HG02981 (cell line): Measurements from ENCODE around the gene BTN3A1.

Experiments used
- ATAC-seq: cut with Tn5 transposase; IDR thresholded peaks from one replicate; pipeline ENCODE4 v1.9.1; 2021; ENCODE audit warnings: mild to moderate bottlenecking, moderate library complexity; ENCODE audit not compliant: unreplicated experiment

Gene BTN3A1

DNA sequence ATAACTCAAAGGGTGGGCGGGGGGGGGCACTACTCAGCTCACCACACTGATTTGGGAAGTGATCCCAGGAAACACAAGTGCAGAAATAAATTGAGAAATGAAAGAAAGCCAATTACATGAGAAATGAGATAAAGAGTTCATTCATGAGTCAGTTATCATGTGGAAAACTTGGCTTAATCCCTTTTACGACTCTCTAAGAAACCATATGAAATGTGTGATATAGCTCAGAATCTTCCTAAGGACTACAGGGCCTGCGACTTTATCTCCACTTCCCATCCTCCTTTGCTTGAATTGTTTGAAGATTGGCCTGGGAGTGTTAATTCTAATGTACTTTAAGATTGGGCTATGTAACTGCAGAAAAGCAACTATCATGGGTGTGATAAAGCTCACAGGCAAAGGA lies 22.8 kb upstream of the BTN3A1 start:
- ATAC-seq: no peak

DNA sequence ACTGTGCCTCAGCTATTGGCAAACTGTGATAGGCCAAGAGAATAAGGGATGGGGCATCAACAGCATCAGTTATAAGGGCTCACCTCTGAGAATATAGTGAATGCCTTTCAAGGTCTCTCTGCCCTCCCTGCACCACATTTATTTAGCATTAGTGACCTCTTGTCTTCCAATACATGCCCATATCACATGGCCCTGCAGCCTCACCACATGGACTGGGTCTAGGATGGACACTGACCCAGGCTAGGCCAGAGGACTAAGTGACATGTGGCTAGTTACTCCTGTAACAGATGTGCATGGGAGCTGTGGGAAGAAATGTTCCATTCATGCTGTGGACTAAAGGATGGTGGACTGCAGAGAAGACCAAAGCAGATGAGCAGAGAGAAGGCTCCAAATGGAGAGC lies 22.3 kb upstream of the BTN3A1 start:
- ATAC-seq: no peak

DNA sequence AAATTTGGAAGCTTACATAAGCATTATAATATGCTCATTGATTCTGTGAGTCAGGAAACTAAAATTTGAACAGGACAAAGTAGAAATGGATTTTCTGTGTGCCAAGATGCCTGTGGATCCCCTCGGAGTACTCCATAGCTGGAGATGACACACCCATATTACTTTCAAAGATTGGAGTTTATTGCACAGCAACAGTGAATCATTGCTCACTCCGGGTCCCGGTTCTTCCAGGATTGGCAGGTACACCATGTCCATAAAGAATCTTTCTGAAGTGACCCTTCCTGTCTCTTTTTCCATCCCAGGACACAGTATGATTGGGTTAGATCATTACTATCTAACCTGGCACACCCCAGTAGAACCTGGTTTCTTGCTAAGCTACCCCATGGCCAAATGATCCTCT lies 21.8 kb upstream of the BTN3A1 start:
- no peak for ATAC-seq

DNA sequence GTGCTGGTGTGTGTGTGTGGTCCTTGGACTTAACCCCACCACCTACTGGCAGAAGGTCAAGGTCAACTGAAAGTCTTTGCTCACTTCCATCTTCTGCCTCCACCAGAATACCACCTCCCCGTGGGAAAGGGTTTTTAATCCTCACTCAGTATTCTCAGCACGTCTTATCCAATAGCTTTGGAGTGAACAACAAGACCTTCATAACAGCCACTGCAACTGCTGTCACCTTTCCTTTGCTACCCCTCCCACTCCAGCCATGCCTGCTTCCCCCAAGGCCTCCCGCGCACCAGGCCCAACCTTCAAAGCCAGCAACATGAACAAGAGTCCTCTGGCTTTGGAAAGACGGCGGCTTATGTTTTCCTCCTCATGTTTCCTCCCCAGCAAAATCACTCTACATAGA lies 20.0 kb upstream of the BTN3A1 start:
- no peak for ATAC-seq

DNA sequence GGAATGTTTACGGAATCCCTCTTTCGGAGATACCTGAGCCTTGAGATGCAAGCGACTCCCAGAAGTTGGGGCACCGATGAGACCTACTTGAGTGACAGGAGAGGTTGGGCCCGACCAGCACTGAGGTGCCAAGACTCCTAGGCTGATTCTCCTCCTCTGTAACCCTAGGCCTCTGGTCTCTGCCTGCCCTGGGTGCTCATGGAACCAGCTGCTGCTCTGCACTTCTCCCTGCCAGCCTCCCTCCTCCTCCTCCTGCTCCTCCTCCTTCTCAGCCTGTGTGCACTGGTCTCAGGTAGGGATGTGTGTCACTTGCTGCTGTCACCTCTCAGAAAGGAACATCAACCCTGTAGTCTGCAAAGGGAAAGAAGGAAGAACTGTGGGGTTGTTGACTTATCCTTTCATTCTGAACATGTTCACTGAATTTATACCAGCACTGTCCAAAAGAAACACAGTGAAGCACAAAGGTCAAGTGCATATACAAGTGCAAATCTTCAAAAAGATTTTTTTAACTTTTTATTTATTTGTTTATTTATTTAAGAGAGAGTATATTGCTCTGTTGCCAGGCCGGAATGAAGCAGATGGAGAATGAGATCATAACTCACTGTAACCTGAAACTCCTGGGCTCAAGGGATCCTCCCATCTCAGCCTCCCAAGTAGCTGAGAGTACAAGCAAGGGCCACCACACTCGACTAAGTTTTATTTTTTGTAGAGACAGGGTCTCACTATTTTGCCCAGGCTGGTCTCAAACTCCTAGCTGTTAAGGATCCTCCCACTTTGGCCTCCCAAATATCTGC lies 18.3 kb upstream of the BTN3A1 start:
- peak; percentile 3 for ATAC-seq

DNA sequence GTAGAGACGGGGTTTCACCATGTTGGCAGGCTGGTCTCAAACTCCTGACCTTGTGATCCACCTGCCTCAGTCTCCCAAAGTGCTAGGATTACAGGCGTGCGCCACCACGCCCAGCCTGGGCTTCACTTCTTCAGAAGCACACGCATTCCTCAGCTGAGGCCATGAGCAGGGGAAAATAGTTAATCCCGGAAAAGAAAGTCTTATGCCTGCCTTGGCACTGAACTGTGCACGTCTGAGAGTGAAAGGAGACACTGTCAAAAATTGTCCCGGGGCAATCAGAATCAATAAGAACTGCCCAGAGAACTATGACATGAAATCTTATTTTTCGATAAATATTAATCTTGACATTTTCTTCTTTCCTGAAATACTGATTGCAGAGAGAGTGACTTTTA lies 16.3 kb upstream of the BTN3A1 start:
- no peak for ATAC-seq

DNA sequence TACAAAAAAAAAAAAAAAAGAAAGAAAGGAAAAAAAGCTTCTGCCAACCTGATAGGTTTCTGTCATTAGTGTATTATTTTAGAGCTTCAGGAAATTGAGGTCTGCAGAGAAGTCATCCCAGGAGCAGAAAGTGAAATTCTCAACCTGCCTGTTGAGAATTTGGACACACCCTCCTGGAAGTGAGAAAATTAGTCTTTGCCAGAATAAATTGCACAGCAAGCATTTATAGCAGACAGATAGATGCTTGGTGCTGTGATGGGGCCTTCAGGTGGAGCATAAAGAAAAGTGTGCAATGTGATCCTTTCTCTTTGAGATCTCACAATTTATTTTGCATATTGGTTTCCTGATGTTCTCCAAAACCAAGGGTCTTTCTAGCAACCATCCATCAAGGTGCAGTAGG lies 14.5 kb upstream of the BTN3A1 start:
- ATAC-seq: no peak

DNA sequence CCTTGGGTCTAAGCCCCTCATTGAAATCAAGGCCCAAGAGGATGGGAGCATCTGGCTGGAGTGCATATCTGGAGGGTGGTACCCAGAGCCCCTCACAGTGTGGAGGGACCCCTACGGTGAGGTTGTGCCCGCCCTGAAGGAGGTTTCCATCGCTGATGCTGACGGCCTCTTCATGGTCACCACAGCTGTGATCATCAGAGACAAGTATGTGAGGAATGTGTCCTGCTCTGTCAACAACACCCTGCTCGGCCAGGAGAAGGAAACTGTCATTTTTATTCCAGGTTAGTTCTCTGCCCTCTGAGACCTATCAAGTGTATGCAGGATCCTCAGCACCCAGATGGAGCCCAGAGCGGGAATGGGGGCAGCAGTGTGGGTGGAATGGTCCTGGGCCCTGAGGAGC lies 14.1 kb upstream of the BTN3A1 start:
- ATAC-seq: no peak

DNA sequence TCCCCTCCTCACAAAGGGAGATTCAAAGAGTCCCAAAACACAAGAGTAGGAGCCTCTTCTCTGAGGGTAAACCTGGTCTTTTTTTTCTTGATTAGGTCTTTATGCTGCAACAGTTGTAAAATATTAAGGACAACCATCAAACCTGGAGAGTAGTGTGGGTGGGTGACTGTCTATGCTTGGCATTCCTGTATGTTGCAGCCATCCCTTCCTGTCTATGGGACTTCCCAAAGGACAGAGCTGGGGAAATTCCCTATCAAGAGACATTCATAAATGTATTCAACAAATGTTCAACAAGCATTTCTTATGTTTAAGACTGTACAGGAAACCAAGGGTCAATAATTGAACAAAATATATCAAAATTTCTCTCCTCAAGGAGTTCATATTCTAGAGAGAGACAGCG lies 13.6 kb upstream of the BTN3A1 start:
- ATAC-seq: no peak

DNA sequence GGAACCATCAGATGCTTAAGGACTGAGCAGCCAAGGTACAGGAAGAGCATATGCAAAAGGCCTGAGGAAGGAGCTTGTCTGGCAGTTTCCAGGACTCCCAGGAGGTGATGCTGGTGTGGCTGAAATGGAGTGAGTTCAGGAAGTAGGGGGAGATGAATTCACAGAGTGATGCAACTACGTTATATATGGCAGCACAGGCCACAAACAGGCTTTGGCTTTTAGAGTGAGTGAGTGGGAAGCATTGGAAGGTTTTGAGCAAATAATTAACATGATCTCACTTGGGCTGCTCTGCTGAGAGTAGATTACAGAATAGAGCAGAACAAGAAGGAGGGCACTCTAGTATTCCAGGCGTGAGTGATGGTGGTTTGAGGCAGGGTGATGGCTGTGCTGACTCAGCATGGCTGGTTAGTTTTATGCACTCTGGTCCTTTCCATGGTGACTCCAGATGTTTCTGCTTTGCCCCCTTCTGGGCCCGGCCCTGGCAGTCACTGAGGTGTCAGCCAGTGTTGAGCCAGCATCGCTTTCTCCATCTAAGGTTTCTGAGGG lies 12.7 kb upstream of the BTN3A1 start:
- no peak for ATAC-seq

DNA sequence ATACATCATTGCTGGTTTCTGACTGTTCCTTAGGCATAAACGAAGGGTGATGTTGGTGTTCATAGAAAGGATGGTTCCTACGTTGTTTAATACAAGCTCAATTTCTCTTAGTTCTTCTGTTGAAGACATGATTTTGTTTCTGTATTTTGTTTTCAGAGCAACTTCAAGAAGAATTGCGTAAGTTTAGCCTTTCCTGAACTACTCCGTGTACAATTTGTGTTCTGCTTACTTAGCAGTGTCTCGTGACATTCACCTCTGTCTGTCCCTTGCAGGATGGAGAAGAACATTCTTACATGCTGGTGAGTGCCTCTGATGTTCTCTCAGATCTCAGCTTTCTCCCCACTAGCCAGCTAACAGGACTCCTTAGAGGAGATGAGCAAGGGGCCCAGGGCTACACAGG lies 11.5 kb upstream of the BTN3A1 start:
- ATAC-seq: no peak

DNA sequence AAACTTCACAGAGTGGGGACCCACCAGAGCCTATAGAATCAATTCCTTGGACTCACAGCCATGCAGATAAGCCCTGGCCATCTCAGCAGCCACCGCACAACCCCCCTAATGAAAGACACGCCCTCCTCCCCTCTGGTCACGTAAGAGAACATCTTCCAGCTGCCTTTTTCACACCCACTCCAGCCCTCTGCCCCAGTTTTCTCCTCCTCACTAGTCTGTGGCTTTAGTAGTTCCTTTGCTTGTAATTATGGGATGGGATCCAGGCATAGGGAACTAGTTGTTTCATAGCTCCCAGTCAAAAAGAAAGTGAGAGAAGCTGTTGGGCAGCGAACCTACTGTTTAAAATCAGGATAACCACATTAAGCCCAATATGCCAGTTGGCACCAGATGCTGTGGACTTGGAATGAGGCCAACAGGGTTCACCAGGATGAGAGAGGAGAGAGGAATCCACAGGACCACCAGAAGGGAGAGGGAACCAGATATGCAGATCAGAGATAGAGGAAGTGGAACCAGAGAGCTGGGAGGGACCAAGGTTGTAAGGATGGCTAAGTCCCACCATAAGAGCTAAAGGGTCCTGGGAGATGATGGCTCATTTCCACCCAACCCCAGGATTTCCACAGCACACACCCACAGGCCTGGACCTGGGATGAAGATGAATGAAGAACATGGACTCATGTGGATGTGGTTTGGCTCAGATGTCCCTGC lies 9.0 kb upstream of the BTN3A1 start:
- ATAC-seq: no peak

DNA sequence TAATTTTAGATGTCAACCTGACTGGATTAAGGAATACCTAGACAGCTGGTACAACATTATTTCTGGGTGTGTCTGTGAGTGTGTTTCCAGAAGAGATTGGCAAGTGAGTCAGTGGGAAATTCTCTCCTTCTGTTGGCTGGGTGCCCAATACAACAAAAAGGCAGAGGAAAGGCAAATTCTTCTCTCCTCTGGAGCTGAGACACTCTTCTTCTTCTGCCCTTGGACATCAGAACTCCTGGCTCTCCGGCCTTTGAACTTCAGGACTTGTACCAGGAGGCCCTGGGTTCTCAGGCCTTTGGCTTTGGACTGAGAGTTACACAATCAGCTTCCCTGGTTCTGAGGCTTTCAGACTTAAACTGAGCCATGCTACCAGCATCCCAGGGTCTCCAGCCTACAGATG lies 7.8 kb upstream of the BTN3A1 start:
- ATAC-seq: no peak

DNA sequence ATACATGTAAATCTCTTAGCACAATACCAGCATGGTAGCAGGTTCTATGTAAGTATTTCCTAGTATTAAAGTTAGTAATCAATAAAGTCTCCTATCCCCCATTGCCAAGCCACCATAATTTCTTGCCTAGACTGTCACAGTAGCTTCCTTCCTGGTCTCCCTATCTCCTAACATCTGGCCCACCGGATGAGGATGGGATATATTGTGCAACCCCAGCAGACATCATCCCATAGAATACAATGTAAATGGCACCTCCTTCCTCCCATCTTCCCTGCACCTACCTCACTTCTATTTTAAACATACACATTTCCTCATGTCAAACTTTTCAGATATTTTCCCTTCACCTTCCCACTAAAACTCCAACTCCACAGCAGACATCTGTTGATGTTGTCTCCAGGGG lies 3.5 kb upstream of the BTN3A1 start:
- no peak for ATAC-seq

DNA sequence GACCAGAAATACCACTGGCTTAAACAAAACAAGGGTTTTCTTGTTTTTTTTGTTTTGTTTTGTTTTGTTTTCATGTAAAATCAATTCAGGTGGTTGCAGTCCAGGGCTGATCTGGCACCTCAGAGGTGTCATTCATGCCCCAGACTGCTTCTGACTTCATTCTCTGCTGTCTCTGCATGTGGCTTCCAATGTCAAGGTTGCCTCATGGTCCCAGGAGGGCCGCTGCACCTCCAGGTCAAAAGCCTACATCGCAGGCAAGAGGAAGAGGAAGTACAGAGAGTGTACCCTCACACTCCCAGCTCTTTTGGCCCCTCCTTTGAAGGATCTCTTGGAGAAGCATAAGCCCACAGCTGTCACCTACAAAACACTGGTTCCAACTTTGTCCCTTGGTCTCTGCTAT lies 1.4 kb upstream of the BTN3A1 start:
- ATAC-seq: no peak

DNA sequence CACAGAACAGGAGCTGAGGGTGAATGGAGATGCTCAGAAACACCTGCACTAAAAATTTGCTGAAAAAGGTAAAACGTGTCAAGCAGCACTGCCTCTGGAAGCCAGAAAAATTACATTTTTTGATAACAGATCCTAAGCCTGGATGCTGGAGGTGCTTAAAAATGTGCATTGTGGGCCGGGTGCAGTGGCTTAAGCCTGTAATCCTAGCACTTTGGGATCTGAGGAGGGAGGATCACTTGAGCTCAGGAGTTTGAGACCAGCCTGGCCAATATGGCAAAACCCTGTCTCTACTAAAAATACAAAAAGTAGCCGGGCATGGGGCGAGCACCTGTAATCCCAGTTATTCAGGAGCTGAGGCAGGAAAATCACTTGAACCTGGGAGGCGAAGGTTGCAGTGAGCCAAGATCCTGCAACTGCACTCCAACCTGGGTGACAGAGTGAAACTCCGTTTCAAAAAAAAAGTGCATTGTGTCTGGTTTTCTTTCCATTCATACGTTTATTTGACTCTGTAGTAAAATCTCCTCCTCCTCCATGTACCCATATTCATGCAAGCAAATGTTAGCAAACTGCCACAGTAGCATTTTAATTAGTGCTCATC lies 587 bp upstream of the BTN3A1 start:
- no peak for ATAC-seq

DNA sequence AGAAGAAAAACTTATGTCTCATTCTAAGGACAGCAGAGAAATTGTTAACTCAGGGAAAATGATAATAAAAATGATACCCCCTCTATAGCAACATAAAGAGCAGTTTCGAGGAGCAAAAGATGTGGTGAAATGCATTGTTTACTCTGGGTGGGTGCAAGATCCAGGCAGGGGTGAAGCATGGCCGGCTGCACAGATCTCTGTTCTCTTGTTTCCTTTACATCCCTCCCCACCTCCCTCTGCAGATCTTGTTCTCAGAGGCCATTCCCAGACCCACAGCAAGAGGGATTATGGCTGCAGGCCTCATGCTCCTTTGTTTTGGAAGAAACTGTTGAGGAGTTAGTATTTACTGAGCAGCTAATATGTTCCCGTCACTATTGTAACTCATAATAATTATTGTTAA lies 1.8 kb downstream of the BTN3A1 start:
- no peak for ATAC-seq

DNA sequence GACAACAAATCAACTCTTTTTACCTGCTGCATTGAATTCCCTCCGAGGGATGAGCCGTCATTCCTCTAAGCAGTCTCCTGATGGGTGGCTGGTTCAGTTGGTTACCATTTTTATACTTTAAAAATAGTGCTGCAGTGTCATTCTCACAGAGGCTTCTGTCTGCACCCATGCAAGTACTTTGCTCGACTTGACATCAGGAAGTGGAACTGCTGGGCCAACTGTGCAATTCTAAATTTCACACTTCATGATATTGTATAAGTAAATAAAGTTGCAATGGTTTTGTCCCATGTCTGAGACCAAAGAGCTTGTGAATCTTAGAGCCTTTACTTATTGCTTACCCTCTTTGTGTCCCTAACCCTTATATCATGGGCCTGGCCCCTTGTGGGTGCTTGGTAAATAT lies 2.5 kb downstream of the BTN3A1 start:
- no peak for ATAC-seq

DNA sequence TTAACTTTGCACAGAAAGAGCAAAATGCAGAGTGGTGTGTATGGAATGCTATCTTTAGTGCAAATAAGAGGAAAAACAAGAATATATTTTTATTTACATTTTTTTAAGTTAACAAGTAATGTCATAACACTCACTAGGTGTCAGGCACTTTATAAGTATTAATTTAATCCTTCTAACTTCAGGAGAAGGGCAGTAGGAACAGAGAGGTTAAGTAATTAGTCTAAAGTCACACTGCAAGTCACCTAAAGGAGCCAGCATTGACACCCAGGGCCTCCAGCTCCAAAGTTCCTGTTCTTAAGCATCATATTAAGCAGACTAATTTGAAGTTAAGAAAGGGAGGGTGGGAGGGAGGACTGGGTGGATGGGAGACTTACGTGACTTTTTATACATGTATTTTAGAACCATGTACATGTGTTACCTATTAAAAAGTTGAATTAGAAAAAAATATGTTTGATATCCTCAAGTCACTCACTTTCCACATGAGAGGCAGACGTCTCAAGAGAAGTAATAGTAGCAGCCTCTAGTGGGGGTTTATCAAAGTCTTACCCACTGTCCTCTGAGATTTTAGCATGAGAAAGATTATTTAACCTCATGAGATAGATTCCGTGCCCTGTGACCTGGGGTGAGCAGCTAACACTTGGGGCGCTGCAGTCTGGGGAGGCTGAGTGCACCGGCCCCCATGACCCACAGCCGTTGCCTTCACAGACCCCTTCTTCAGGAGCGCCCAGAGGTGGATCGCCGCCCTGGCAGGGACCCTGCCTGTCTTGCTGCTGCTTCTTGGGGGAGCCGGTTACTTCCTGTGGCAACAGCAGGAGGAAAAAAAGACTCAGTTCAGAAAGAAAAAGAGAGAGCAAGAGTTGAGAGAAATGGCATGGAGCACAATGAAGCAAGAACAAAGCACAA lies 7.0 kb downstream of the BTN3A1 start:
- no peak for ATAC-seq

DNA sequence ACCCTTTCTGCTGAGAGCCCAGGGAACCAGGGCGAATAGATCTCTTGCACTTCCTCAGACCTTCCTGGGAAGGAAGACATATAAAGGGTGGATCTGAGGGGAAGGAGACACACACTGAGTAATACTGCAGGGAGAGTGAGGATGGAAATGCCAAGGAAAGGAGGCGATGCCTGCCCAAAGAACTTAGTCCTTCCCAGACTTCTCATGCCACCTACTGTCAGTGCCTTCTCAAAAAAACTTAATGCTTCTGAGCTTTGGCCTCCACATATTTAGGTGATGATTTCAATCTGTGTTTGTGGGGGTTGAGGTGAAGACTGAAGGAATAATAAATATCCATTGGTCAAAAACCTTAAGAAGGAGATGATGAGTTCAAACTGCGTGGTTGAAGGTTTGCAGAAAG lies 9.7 kb downstream of the BTN3A1 start:
- no peak for ATAC-seq

DNA sequence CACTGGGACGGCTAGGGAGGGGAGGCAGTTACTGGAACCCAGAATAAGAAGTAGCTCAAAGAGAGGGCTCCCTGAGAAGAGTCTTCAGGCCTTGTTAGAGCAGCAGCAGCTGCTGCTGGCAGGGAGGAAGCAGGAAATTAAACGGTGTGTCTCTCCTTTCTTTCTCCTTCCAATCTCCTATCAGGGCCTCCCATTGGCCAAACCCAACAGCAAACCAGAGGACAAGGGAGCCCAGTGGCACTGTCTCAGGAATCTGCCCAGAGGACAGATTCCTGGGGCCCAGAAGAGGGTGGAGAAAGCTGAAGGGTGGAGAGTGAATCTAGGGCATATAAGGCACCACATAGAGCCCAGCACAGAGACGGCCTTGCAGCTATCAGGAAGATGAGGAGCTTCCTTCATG lies 10.2 kb downstream of the BTN3A1 start:
- no peak for ATAC-seq
